ENCODE results near the gene GET4. TPM values are rescaled to one million over a fixed set of nuclear protein-coding genes. Genes with fewer than 3 reads are reported as not detected.

Gene GET4
- total RNA-seq, 2 donors from 2014 or later: 13.2 to 16.3 TPM

GRCh38 chr7:893686-894085, 17.3 kb downstream of the GET4 start:
- DNase-seq (ENCODE audit: low spot score): no peak
- intact Hi-C loops (cut with DNase I): no loop called here

- intact Hi-C loops (cut with DNase I): no loop called here
- DNase-seq (ENCODE audit: low spot score): no peak
Observed at GRCh38 chr7:894164-894867, 18.0 kb downstream of the GET4 start.

GRCh38 chr7:894927-895450, 18.6 kb downstream of the GET4 start:
- intact Hi-C loops (cut with DNase I): no loop called here
- DNase-seq (ENCODE audit: low spot score): no peak

GRCh38 chr7:895451-896052, 19.2 kb downstream of the GET4 start:
- intact Hi-C loops (cut with DNase I): no loop called here
- no peak for DNase-seq (ENCODE audit: low spot score)

- intact Hi-C loops (cut with DNase I): no loop called here
Observed at GRCh38 chr7:896346-897075, 20.2 kb downstream of the GET4 start.

GRCh38 chr7:897086-897485, 20.7 kb downstream of the GET4 start:
- no peak for DNase-seq (ENCODE audit: low spot score)
- intact Hi-C loops (cut with DNase I): no loop called here

More at GRCh38 chr7:896346-897075, 20.2 kb downstream of the GET4 start:
- no peak for DNase-seq (ENCODE audit: low spot score)

GRCh38 chr7:897771-898376, 21.5 kb downstream of the GET4 start:
- intact Hi-C loops (cut with DNase I): no loop called here
- DNase-seq (ENCODE audit: low spot score): no peak

- intact Hi-C loops (cut with DNase I): no loop called here
- DNase-seq (ENCODE audit: low spot score): no peak
Observed at GRCh38 chr7:898460-898854, 22.1 kb downstream of the GET4 start.

GRCh38 chr7:898855-899681, 22.7 kb downstream of the GET4 start:
- intact Hi-C loops (cut with DNase I): no loop called here
- DNase-seq (ENCODE audit: low spot score): no peak

- intact Hi-C loops (cut with DNase I): no loop called here
- no peak for DNase-seq (ENCODE audit: low spot score)
Observed at GRCh38 chr7:899806-900205, 23.5 kb downstream of the GET4 start.

- no peak for DNase-seq (ENCODE audit: low spot score)
- intact Hi-C loops (cut with DNase I): no loop called here
Observed at GRCh38 chr7:900331-901040, 24.1 kb downstream of the GET4 start.

GRCh38 chr7:901041-901387, 24.7 kb downstream of the GET4 start:
- intact Hi-C loops (cut with DNase I): no loop called here
- DNase-seq (ENCODE audit: low spot score): no peak

- DNase-seq (ENCODE audit: low spot score): peak; percentile 94
- intact Hi-C loops (cut with DNase I): no loop called here
Observed at GRCh38 chr7:901388-902154, 25.2 kb downstream of the GET4 start.

- intact Hi-C loops (cut with DNase I): no loop called here
- DNase-seq (ENCODE audit: low spot score): no peak
Observed at GRCh38 chr7:902996-903395, 26.6 kb downstream of the GET4 start.

- no peak for DNase-seq (ENCODE audit: low spot score)
- intact Hi-C loops (cut with DNase I): no loop called here
Observed at GRCh38 chr7:903921-904755, 27.8 kb downstream of the GET4 start.

GRCh38 chr7:904847-905246, 28.5 kb downstream of the GET4 start:
- intact Hi-C loops (cut with DNase I): no loop called here

GRCh38 chr7:906776-907157, 30.4 kb downstream of the GET4 start:
- DNase-seq (ENCODE audit: low spot score): no peak
- intact Hi-C loops (cut with DNase I): no loop called here

More at GRCh38 chr7:904847-905246, 28.5 kb downstream of the GET4 start:
- no peak for DNase-seq (ENCODE audit: low spot score)

All from posterior vena cava (tissue), 2 donors.